ENCODE results near the gene ZCCHC24. TPM values are rescaled to one million over a fixed set of nuclear protein-coding genes. Genes with fewer than 3 reads are reported as not detected.

ZCCHC24 gene
- total and polyA plus RNA-seq, 8 donors = 9.7 to 60.3 (median 34.3) TPM

DNA sequence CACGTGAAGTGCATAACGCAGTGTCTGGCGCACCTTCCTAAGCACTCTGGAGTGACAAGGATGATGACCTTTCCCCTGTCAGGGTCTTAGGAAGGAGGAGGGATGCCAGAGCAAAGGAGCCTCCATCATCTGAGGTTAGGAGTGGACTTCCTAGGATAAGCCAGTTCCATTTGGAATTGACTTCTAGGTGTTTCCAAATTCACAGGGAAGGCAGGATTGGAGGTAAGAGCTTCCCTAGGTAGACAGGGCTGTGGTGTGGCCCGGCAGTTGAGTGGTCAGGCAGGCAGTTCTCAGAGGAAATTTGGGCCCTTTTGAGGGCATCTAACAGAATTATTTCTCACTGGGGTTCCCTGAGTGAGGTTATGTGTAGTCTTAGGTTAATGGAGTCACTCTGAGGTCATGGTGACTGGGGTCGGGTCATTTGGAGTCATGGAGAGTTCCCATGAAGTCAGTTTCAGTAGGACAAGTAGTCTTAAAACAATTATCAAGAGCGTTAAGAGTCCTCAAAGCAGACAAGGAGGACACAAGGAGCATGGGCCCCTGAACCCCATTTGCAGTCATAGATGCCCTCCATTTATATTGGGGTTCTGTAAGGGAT is 89.9 kb downstream of the ZCCHC24 start:
- H3K27me3 ChIP-seq = no peaks in the 10 kb centered on the region
- H3K9me3 ChIP-seq = no peaks in the 10 kb centered on the region
- WGBS, 5 donors = 79 to 89% (median 88%) methylated on average over 6 of the region's 6 CpGs
- peaks cover 43 to 71% (median 58%) of the 10 kb centered on the region in 4 donors for H3K36me3 ChIP-seq
- peaks cover 4 to 38% (median 9%) of the 10 kb centered on the region in 4 donors for H3K4me1 ChIP-seq
- intact Hi-C loops (cut with DNase I; ENCODE audit: low total_unique reads) = no loop called here
- no peak for DNase-seq
- H3K27ac ChIP-seq = peak overlapping the region in 1 of 5 donors; percentile 14
- no peak overlapping the region for H3K4me3 ChIP-seq
- TF ChIP-seq POLR2A (IDR thresholded peaks at IDR 0.05) (no peak), EP300 (IDR thresholded peaks at IDR 0.05) (no peak), POLR2AphosphoS5 (IDR thresholded peaks at IDR 0.05) (no peak)
- TF ChIP-seq, protein P1, sequence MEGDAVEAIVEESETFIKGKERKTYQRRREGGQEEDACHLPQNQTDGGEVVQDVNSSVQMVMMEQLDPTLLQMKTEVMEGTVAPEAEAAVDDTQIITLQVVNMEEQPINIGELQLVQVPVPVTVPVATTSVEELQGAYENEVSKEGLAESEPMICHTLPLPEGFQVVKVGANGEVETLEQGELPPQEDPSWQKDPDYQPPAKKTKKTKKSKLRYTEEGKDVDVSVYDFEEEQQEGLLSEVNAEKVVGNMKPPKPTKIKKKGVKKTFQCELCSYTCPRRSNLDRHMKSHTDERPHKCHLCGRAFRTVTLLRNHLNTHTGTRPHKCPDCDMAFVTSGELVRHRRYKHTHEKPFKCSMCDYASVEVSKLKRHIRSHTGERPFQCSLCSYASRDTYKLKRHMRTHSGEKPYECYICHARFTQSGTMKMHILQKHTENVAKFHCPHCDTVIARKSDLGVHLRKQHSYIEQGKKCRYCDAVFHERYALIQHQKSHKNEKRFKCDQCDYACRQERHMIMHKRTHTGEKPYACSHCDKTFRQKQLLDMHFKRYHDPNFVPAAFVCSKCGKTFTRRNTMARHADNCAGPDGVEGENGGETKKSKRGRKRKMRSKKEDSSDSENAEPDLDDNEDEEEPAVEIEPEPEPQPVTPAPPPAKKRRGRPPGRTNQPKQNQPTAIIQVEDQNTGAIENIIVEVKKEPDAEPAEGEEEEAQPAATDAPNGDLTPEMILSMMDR (IDR thresholded peaks at IDR 0.05) = no peak

DNA sequence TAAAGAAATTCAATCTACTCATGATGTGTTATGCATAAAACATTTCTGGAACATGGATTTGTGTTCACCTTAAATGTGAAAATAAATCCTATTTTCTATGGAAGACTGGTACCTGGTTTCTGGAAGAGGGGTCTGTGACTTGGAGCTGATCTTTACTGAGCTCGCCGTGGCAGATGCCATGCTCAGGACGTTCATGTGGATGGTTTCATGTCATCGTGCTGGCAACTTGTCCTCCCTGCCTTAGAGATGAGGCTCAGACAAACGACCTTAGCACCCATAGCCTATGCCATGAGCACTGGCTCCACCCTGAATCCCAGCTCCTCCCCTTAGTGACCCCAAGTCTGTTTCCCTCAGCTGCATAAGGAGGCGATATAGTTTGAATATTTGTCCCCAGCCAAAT is 90.8 kb downstream of the ZCCHC24 start:
- TF ChIP-seq, protein P1 (IDR thresholded peaks at IDR 0.05) = no peak
- no peak for TF ChIP-seq EP300 (IDR thresholded peaks at IDR 0.05)
- TF ChIP-seq POLR2A (IDR thresholded peaks at IDR 0.05) = no peak
- no peak for TF ChIP-seq POLR2AphosphoS5 (IDR thresholded peaks at IDR 0.05)
- Histone ChIP-seq H3K4me3 (no peak overlapping the region), H3K4me1 (peaks cover 6 to 47% (median 14%) of the 10 kb centered on the region in 4 donors), H3K9me3 (no peaks in the 10 kb centered on the region), H3K36me3 (peaks cover 52 to 80% (median 67%) of the 10 kb centered on the region in 4 donors), H3K27ac (no peak overlapping the region), H3K27me3 (no peaks in the 10 kb centered on the region)
- whole genome bisulfite sequencing, 5 donors = 89 to 94% (median 90%) methylated on average over 6 of the region's 6 CpGs
- intact Hi-C loops (cut with DNase I; ENCODE audit: low total_unique reads) = no loop called here
- DNase-seq = no peak

DNA sequence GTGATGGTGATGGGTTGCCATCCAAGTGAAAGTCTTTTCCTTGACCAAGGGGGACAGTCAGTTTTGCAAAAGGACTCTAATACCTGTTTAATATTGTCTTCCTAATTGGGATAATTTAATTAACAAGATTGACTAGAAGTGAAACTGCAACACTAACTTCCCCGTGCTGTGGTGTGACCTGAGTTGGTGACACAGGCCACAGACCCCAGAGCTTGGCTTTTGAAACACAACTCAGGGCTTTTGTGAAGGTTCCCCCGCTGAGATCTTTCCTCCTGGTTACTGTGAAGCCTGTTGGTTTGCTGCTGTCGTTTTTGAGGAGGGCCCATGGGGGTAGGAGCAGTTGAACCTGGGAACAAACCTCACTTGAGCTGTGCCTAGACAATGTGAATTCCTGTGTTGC is 91.3 kb downstream of the ZCCHC24 start:
- Histone ChIP-seq H3K27me3 (no peaks in the 10 kb centered on the region), H3K4me3 (no peak overlapping the region), H3K36me3 (peaks cover 55 to 84% (median 72%) of the 10 kb centered on the region in 4 donors), H3K27ac (no peak overlapping the region), H3K4me1 (peaks cover 10 to 52% (median 17%) of the 10 kb centered on the region in 4 donors), H3K9me3 (no peaks in the 10 kb centered on the region)
- intact Hi-C loops (cut with DNase I; ENCODE audit: low total_unique reads) = no loop called here
- no peak for DNase-seq
- TF ChIP-seq, protein P1 (IDR thresholded peaks at IDR 0.05) = no peak
- TF ChIP-seq POLR2AphosphoS5 (IDR thresholded peaks at IDR 0.05) (no peak), EP300 (IDR thresholded peaks at IDR 0.05) (no peak), POLR2A (IDR thresholded peaks at IDR 0.05) (no peak)
- WGBS, 5 donors = 39 to 63% (median 52%) methylated on average over 3 of the region's 3 CpGs

DNA sequence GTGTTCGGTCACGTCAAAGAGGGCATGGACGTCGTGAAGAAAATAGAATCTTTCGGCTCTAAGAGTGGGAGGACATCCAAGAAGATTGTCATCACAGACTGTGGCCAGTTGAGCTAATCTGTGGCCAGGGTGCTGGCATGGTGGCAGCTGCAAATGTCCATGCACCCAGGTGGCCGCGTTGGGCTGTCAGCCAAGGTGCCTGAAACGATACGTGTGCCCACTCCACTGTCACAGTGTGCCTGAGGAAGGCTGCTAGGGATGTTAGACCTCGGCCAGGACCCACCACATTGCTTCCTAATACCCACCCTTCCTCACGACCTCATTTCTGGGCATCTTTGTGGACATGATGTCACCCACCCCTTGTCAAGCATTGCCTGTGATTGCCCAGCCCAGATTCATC is 91.7 kb downstream of the ZCCHC24 start:
- no peak for DNase-seq
- Histone ChIP-seq H3K36me3 (peaks cover 55 to 88% (median 74%) of the 10 kb centered on the region in 4 donors), H3K4me1 (peaks cover 12 to 56% (median 19%) of the 10 kb centered on the region in 4 donors), H3K4me3 (no peak overlapping the region), H3K9me3 (no peaks in the 10 kb centered on the region), H3K27ac (no peak overlapping the region), H3K27me3 (no peaks in the 10 kb centered on the region)
- intact Hi-C loops (cut with DNase I; ENCODE audit: low total_unique reads) = no loop called here
- TF ChIP-seq POLR2AphosphoS5 (IDR thresholded peaks at IDR 0.05) = no peak
- no peak for TF ChIP-seq EP300 (IDR thresholded peaks at IDR 0.05)
- TF ChIP-seq, protein P1 (IDR thresholded peaks at IDR 0.05) = no peak
- TF ChIP-seq POLR2A (IDR thresholded peaks at IDR 0.05) = no peak
- 90 to 94% (median 92%) methylated on average over 7 to 11 of the region's 11 CpGs for WGBS, 5 donors

Measured in stomach (tissue), 9 donors.